Sciatic nerve (tissue), 2 donors: ENCODE data around the gene LAMP1. TPM values are rescaled to one million over a fixed set of nuclear protein-coding genes. Genes with fewer than 3 reads are reported as not detected.
"Not testable (repeated sequence)": the region's sequence is repeated elsewhere in the genome, so short reads cannot be mapped to it uniquely, and the experiment has no call there.

ENCODE experiments used
- ATAC-seq: fragments of 200-7000 bp; cut with Tn5 transposase; one replicate; pipeline ENCODE4 v1.9.1; 2020; ENCODE audit warnings: mild to moderate bottlenecking, moderate library complexity
- DNase-seq: peaks from one replicate; pipeline ENCODE4 v3.0.0-alpha.2; 2020; ENCODE audit warnings: low spot score
- intact Hi-C: fragments of 100-400 bp; cut with DNase I; formaldehyde crosslinking; loops from one replicate; pipeline ENCODE4 v1.14.2; 2022
- microRNA-seq: library from miRNA; unstranded; fragments of <30 nt; microRNA quantifications from one replicate; pipeline ENCODE4 v1.2.0, GENCODE V29; 2020
- total RNA-seq: library from RNA; stranded (reverse); fragmentation: NEBNext Ultra II Directional; extraction: Animal tissue kit (Norgen Biotek cat#: 25700); gene quantifications from one replicate; pipeline ENCODE4 v1.2.1, GENCODE V29; 2021
- donor health status: DM: no; HTN: no; CAD: no.
- donor health status: DM: no; HTN: no; CAD: no.

Gene LAMP1
- total RNA-seq, 1 donor from 2014 or later = 183 TPM

DNA sequence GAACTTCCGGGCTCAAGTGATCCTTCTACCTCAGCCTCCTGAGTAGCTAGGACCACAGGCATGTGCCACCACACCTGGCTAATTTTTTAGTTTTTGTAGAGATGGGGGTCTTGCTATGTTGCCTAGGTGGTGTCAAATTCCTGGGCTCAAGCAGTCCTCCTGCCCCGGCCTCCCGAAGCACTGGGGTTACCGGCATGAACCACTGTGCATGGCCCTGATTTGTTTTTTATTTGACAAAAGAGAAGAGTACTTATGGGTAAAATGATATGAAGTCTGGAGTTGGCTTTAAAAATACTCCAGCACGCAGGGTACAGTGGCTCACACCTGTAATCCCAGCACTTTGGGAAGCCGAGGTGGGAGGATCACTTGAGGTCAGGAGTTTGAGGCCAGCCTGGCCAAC is 71.3 kb downstream of the LAMP1 start:
- ATAC-seq, intact Hi-C loops, DNase-seq: not testable (repeated sequence)

DNA sequence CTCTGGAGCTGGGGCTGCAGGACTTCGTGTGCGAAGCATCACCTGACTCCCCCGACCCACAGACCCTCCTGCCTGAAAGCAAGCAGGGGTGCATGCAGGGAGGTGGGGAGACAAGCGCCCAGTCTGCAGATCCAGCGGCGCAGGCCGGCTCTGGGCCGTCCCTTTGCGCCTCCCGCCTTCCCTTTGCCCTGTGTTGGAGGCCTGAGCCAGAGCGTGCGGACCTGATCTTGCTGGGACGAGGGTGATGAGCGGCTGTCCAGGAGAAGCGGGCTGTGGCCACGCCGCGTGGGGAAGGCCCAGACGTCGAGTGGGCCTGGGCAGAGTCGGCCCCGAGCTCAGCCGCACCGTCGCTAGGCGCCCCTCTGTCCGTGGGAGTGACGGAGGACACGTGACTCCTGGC is 72.2 kb downstream of the LAMP1 start:
- no peak for ATAC-seq
- DNase-seq = no peak
- intact Hi-C loops = no loop called here

- DNase-seq (no peak), ATAC-seq (no peak)
- intact Hi-C loops = no loop called here
Measured at GRCh38 chr13:113369881-113370280, 72.8 kb downstream of the LAMP1 start.

GRCh38 chr13:113371061-113371460 is 74.0 kb downstream of the LAMP1 start:
- intact Hi-C loops = no loop called here
- DNase-seq = no peak
- no peak for ATAC-seq

DNA sequence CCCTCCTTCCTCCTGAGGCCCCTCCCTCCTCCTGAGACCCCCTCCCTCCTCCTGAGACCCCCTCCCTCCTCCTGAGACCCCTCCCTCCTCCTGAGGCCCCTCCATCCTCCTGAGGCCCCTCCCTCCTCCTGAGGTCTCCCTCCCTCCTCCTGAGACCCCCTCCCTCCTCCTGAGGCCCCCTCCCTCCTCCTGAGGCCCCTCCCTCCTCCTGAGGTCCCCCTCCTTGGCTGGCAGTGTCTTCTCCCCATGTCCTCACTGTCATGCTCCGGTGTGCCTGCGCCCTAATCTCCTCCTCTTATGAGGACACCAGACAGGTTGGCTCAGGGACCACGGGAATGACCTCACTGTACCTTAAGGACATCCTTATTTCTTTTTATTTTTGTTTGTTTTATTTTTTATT is 74.7 kb downstream of the LAMP1 start:
- intact Hi-C loops, DNase-seq, ATAC-seq: not testable (repeated sequence)

Small RNA genes within 50 kb of the gene (microRNA-seq; reads per million reads assigned to microRNA genes)
- not detected for gene MIR8075

Other genes with a start within 250 kb of the LAMP1 start
- gene F7, start 191.4 kb upstream of the LAMP1 start, total RNA-seq = 0.27 TPM
- 14.2 TPM for gene F10, start 174.4 kb upstream of the LAMP1 start, total RNA-seq
- not detected for gene PROZ, start 138.6 kb upstream of the LAMP1 start, total RNA-seq
- gene PCID2, start 88.6 kb upstream of the LAMP1 start, total RNA-seq = 45.1 TPM
- 62.3 TPM for gene CUL4A, start 87.6 kb upstream of the LAMP1 start, total RNA-seq
- gene GRTP1, start 66.9 kb downstream of the LAMP1 start, total RNA-seq = 6.3 TPM
- gene ADPRHL1, start 156.2 kb downstream of the LAMP1 start, total RNA-seq = 14.5 TPM
- 28.3 TPM for gene DCUN1D2, start 193.5 kb downstream of the LAMP1 start, total RNA-seq